Adrenal gland (tissue), 12 donors: ENCODE measurements around the gene MARCHF10. TPM values are rescaled to one million over a fixed set of nuclear protein-coding genes. Genes with fewer than 3 reads are reported as not detected.
A peak's percentile ranks its signal among the peaks of the same experiment; 100 is the strongest.

Source experiments
- DNase-seq, 7 donors: peaks; one replicate each; pipeline ENCODE4 v3.0.0-alpha.2; 2019 to 2020
- H3K27ac ChIP-seq, 5 donors: fragments of 200-600 bp; sonication (generic) in 4 of 5; 1 replicate in 3 of 5; 2 replicates in 2 of 5; pipeline versions ENCODE4 v1.5.1 to v1.8.0; 2016 to 2020; ENCODE audit warnings: mild to moderate bottlenecking in 1 of 5
- H3K27me3 ChIP-seq: fragments of 200-600 bp; 2 replicates; pipeline ENCODE4 v1.8.0; 2021
- H3K36me3 ChIP-seq, 2 donors: fragments of 200-600 bp; replicated peaks in 1 of 2; 1 replicate in 1 of 2; 2 replicates in 1 of 2; pipeline versions ENCODE4 v1.5.1 to v1.8.0; 2018 to 2022
- H3K4me1 ChIP-seq, 2 donors: fragments of 200-600 bp; replicated peaks in 1 of 2; 1 replicate in 1 of 2; 2 replicates in 1 of 2; pipeline versions ENCODE4 v1.5.1 to v1.8.0; 2018 to 2021
- H3K4me3 ChIP-seq, 4 donors: fragments of 200-600 bp; sonication (generic) in 3 of 4; one replicate each; pipeline ENCODE4 v1.5.1; 2016 to 2018
- H3K9me3 ChIP-seq, 3 donors: fragments of 200-600 bp; sonication (generic) in 1 of 3; replicated peaks in 1 of 3; 1 replicate in 2 of 3; 2 replicates in 1 of 3; pipeline versions ENCODE4 v1.5.1 to v1.8.0; 2016 to 2021
- POLR2A ChIP-seq, 2 donors: fragments of 450-650 bp; IDR thresholded peaks; one replicate each; pipeline ENCODE4 v1.6.1; 2017; ENCODE audit warnings: antibody characterized with exemption in 2 of 2, mild to moderate bottlenecking in 2 of 2, moderate library complexity in 1 of 2
- WGBS, 4 donors: extraction: QIAGEN DNeasy Blood & Tissue Kit in 2 of 4; methylation state at CpG; one replicate each; pipeline versions ENCODE4 v1.1.5 to v1.1.7; 2013 to 2017; 5-methylcytosine and 5-hydroxymethylcytosine counted together
- intact Hi-C, 2 donors: fragments of 100-400 bp; cut with DNase I; formaldehyde crosslinking; loops; one replicate each; pipeline versions ENCODE4 v1.14.1 to v1.15.0; 2022 to 2023
- polyA plus RNA-seq, 3 donors: library from polyadenylated mRNA; stranded (reverse); fragments of 200-250 nt in 2 of 3; fragments of 350-450 nt in 1 of 3; fragmentation: Illumina TruSeq in 1 of 3; extraction: RNeasy Lipid Tissue Mini Kit (QIAGEN cat#74804) in 1 of 3; gene quantifications; one replicate each; pipeline ENCODE4 v1.2.3, GENCODE V29; 2013 to 2014
- total RNA-seq, 9 donors: library from RNA; depleted of rRNA in 4 of 9; stranded (reverse); fragments of >200 nt in 4 of 9; fragments of 120-200 nt in 1 of 9; fragmentation: NEBNext Ultra II Directional in 1 of 9; extraction: Animal tissue kit (Norgen Biotek cat#: 25700) in 1 of 9; gene quantifications; one replicate each; pipeline versions ENCODE4 v1.1.0 to v1.2.4, GENCODE V29; 2013 to 2023
- TF ChIP-seq, protein P1 (sequence below), 6 experiments: fragments of 450-650 bp in 4 of 6; fragments of 200-600 bp in 2 of 6; sonication (generic) in 1 of 6; IDR thresholded peaks; 1 replicate in 5 of 6; 2 replicates in 1 of 6; pipeline versions ENCODE4 v1.5.1 to v1.8.0; 2016 to 2021; ENCODE audit warnings: antibody characterized with exemption in 6 of 6, mild to moderate bottlenecking in 2 of 6, moderate library complexity in 1 of 6
- donor health status: healthy with polysubstance abuse.
- donor health status: Bipolar disorder and iron deficiency.
- donor health status: DM: yes; HTN: yes; CAD: no.
- donor health status: DM: no; HTN: no; CAD: no.
- donor health status: DM: no; HTN: no; CAD: no.
- donor health status: DM: yes; HTN: yes; CAD: no.

The MARCHF10 gene
- total and polyA plus RNA-seq, 12 donors, result 0.31 to 0.64 (median 0.43) TPM; not detected in 8

DNA sequence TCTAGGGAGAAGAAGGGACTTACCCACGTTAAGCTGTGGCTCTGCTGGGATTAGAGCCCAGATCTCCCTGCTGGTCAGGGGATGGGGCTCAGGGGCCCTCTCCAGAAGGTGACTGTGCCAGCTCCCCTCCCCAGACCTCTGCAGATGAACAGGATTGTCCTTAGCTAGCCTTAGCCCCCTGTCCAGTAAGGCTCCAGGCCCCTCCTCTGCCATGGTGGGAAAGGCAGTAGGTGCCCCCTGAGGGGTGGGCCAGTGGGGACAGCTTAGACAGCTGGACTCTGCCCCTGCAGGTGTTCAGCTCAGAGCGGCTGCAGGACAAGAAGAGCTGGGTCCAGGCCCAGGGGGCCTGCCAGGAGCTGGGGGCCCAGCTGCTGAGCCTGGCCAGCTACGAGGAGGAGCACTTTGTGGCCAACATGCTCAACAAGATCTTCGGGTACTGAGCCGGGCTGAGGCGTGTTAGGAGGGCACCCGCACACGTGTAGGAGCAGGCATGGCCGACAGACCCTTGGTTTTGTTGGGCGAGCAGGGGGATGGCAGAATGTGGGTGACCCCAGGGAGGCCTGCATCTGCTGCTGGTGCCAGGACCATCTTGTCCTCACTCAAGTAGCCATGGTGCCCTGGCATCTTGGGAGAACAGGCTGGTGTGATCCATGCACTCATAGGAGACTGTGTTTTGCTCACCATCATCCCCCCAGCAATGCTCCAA lies 129.7 kb downstream of the MARCHF10 start:
- Histone ChIP-seq H3K9me3 (no peaks in the 10 kb centered on the region), H3K27me3 (no peaks in the 10 kb centered on the region), H3K27ac (no peak overlapping the region), H3K4me3 (no peak overlapping the region), H3K36me3 (no peaks in the 10 kb centered on the region), H3K4me1 (no peaks in the 10 kb centered on the region)
- WGBS, 4 donors, result 92 to 98% (median 94%) methylated on average over 5 to 10 of the region's 10 CpGs
- no peak for TF ChIP-seq POLR2A (IDR thresholded peaks at IDR 0.05)
- TF ChIP-seq, protein P1, sequence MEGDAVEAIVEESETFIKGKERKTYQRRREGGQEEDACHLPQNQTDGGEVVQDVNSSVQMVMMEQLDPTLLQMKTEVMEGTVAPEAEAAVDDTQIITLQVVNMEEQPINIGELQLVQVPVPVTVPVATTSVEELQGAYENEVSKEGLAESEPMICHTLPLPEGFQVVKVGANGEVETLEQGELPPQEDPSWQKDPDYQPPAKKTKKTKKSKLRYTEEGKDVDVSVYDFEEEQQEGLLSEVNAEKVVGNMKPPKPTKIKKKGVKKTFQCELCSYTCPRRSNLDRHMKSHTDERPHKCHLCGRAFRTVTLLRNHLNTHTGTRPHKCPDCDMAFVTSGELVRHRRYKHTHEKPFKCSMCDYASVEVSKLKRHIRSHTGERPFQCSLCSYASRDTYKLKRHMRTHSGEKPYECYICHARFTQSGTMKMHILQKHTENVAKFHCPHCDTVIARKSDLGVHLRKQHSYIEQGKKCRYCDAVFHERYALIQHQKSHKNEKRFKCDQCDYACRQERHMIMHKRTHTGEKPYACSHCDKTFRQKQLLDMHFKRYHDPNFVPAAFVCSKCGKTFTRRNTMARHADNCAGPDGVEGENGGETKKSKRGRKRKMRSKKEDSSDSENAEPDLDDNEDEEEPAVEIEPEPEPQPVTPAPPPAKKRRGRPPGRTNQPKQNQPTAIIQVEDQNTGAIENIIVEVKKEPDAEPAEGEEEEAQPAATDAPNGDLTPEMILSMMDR (IDR thresholded peaks at IDR 0.05), result no peak
- DNase-seq, result no peak
- intact Hi-C loops, result no loop called here

GRCh38 chr17:62676952-62677596 lies 131.0 kb downstream of the MARCHF10 start:
- Histone ChIP-seq H3K9me3 (no peaks in the 10 kb centered on the region), H3K4me1 (no peaks in the 10 kb centered on the region), H3K4me3 (no peak overlapping the region), H3K27ac (no peak overlapping the region), H3K27me3 (no peaks in the 10 kb centered on the region), H3K36me3 (no peaks in the 10 kb centered on the region)
- 91 to 95% (median 94%) methylated on average over 8 to 18 of the region's 18 CpGs for WGBS, 4 donors
- intact Hi-C loops, result no loop called here
- TF ChIP-seq, protein P1 (IDR thresholded peaks at IDR 0.05), result no peak
- no peak for TF ChIP-seq POLR2A (IDR thresholded peaks at IDR 0.05)
- DNase-seq, result no peak

- no peaks in the 10 kb centered on the region for H3K36me3 ChIP-seq
- TF ChIP-seq POLR2A (IDR thresholded peaks at IDR 0.05), result no peak
- TF ChIP-seq, protein P1 (IDR thresholded peaks at IDR 0.05), result no peak
- no peaks in the 10 kb centered on the region for H3K4me1 ChIP-seq
- WGBS, 4 donors, result 79 to 93% (median 89%) methylated on average over 6 to 16 of the region's 16 CpGs
- H3K27ac ChIP-seq, result no peak overlapping the region
- H3K4me3 ChIP-seq, result no peak overlapping the region
- no peaks in the 10 kb centered on the region for H3K9me3 ChIP-seq
- no peak for DNase-seq
- intact Hi-C loops, result no loop called here
- H3K27me3 ChIP-seq, result no peaks in the 10 kb centered on the region
These were observed 131.7 kb downstream of the MARCHF10 start for GRCh38 chr17:62676231-62676943.

GRCh38 chr17:62675701-62676100 lies 132.4 kb downstream of the MARCHF10 start:
- intact Hi-C loops, result no loop called here
- H3K36me3 ChIP-seq, result no peaks in the 10 kb centered on the region
- 85 to 94% (median 90%) methylated on average over 4 of the region's 4 CpGs for WGBS, 4 donors
- no peak for TF ChIP-seq POLR2A (IDR thresholded peaks at IDR 0.05)
- TF ChIP-seq, protein P1 (IDR thresholded peaks at IDR 0.05), result no peak
- no peaks in the 10 kb centered on the region for H3K9me3 ChIP-seq
- no peak overlapping the region for H3K4me3 ChIP-seq
- no peak for DNase-seq
- no peaks in the 10 kb centered on the region for H3K27me3 ChIP-seq
- peak overlapping the region in 1 of 5 donors; percentile 0 for H3K27ac ChIP-seq
- no peaks in the 10 kb centered on the region for H3K4me1 ChIP-seq
